NCI-H446 (cell line): Measurements from ENCODE around the gene RHOBTB3.
A peak's percentile ranks its signal among the peaks of the same experiment; 100 is the strongest.
"Not testable (repeated sequence)": the region's sequence is repeated elsewhere in the genome, so short reads cannot be mapped to it uniquely, and the experiment has no call there.

Source experiments
- DNase-seq, 2 experiments: peaks; one replicate each; lab custom pipeline; 2025; lab: John Stamatoyannopoulos, UW

Gene RHOBTB3

GRCh38 chr5:95821110-95822021 is 90.2 kb downstream of the RHOBTB3 start:
- no peak for DNase-seq

- DNase-seq = peak in 1 of 2 experiments; percentile 50
Measured at GRCh38 chr5:95822043-95822541, 91.0 kb downstream of the RHOBTB3 start.

- DNase-seq = peak in 1 of 2 experiments; percentile 56
Measured at GRCh38 chr5:95822542-95823181, 91.5 kb downstream of the RHOBTB3 start, which contains the start of gene GLRX. Gene GLRX (minus strand): TSS chr5:95822726. CDS start chr5:95822662, 64 bp downstream.

- DNase-seq = no peak
Measured at GRCh38 chr5:95823218-95823737, 92.1 kb downstream of the RHOBTB3 start.

- DNase-seq = no peak
Measured at GRCh38 chr5:95823738-95824609, 92.8 kb downstream of the RHOBTB3 start.

- DNase-seq = no peak
Measured at GRCh38 chr5:95824747-95825146, 93.6 kb downstream of the RHOBTB3 start.

- DNase-seq = no peak
Measured at GRCh38 chr5:95825495-95825894, 94.4 kb downstream of the RHOBTB3 start.

- no peak for DNase-seq
Measured at GRCh38 chr5:95826949-95827891, 96.1 kb downstream of the RHOBTB3 start.

GRCh38 chr5:95827892-95828246 is 96.7 kb downstream of the RHOBTB3 start:
- DNase-seq = no peak

GRCh38 chr5:95830226-95830625 is 99.1 kb downstream of the RHOBTB3 start:
- DNase-seq = no peak

- DNase-seq = no peak
Measured at GRCh38 chr5:95832664-95833063, 101.5 kb downstream of the RHOBTB3 start.

GRCh38 chr5:95835682-95836385 is 104.7 kb downstream of the RHOBTB3 start:
- DNase-seq = no peak

GRCh38 chr5:95836544-95836943 is 105.4 kb downstream of the RHOBTB3 start:
- DNase-seq = no peak

- DNase-seq = not testable (repeated sequence)
Measured at GRCh38 chr5:95836971-95837370, 105.8 kb downstream of the RHOBTB3 start.

GRCh38 chr5:95837492-95837891 is 106.4 kb downstream of the RHOBTB3 start:
- DNase-seq = no peak

- DNase-seq = no peak
Measured at GRCh38 chr5:95838001-95838520, 106.9 kb downstream of the RHOBTB3 start.

GRCh38 chr5:95838556-95838955 is 107.4 kb downstream of the RHOBTB3 start:
- no peak for DNase-seq

GRCh38 chr5:95839658-95840057 is 108.5 kb downstream of the RHOBTB3 start:
- no peak for DNase-seq

- no peak for DNase-seq
Measured at GRCh38 chr5:95840956-95841705, 110.0 kb downstream of the RHOBTB3 start.
